G401 (cell line): ENCODE measurements around the gene SEC62. TPM values are rescaled to one million over a fixed set of nuclear protein-coding genes. Genes with fewer than 3 reads are reported as not detected.

Experiments used
- DNase-seq: peaks from one replicate; pipeline ENCODE4 v3.0.0-alpha.2; 2015; ENCODE audit warnings: low spot score
- in situ Hi-C: cut with HindIII; loops from 2 replicates; pipeline ENCODE4 v1.10.0; 2016; ENCODE audit warnings: low sequenced_read_pairs, mixed read lengths
- total RNA-seq: library from RNA; depleted of rRNA; stranded (reverse); fragments of >200 nt; shearing (Covaris generic); gene quantifications from 2 replicates; pipeline ENCODE4 v1.2.3, GENCODE V29; 2014

The SEC62 gene
- total RNA-seq, 1 experiment from 2014 or later = 16.4 TPM

GRCh38 chr3:169965562-169966427 lies 812 bp upstream of the SEC62 start:
- in situ Hi-C loops = no loop called here
- DNase-seq = peak; percentile 78

- in situ Hi-C loops = no loop called here
- DNase-seq = peak; percentile 38
Measured at GRCh38 chr3:169966951-169967915, 626 bp downstream of the SEC62 start.

- in situ Hi-C loops = no loop called here
- DNase-seq = no peak
Measured at GRCh38 chr3:169968224-169968885, 1.7 kb downstream of the SEC62 start.

GRCh38 chr3:169969174-169970095 lies 2.8 kb downstream of the SEC62 start:
- in situ Hi-C loops = no loop called here
- no peak for DNase-seq

- in situ Hi-C loops = no loop called here
Measured at GRCh38 chr3:169970847-169971246, 4.2 kb downstream of the SEC62 start.

GRCh38 chr3:169971522-169971921 lies 4.9 kb downstream of the SEC62 start:
- DNase-seq = no peak
- in situ Hi-C loops = no loop called here

More at GRCh38 chr3:169970847-169971246, 4.2 kb downstream of the SEC62 start:
- DNase-seq = no peak

- in situ Hi-C loops = no loop called here
- no peak for DNase-seq
Measured at GRCh38 chr3:169980055-169980454, 13.4 kb downstream of the SEC62 start.

- in situ Hi-C loops = no loop called here
- DNase-seq = no peak
Measured at GRCh38 chr3:169984292-169984691, 17.7 kb downstream of the SEC62 start.

GRCh38 chr3:169990431-169990830 lies 23.8 kb downstream of the SEC62 start:
- DNase-seq = no peak
- in situ Hi-C loops = no loop called here

- DNase-seq = no peak
- in situ Hi-C loops = no loop called here
Measured at GRCh38 chr3:169992156-169992555, 25.5 kb downstream of the SEC62 start.

GRCh38 chr3:169992781-169993180 lies 26.2 kb downstream of the SEC62 start:
- no peak for DNase-seq
- in situ Hi-C loops = no loop called here

- in situ Hi-C loops = no loop called here
- no peak for DNase-seq
Measured at GRCh38 chr3:169993761-169994160, 27.2 kb downstream of the SEC62 start.

- in situ Hi-C loops = no loop called here
- DNase-seq = no peak
Measured at GRCh38 chr3:169996063-169996462, 29.5 kb downstream of the SEC62 start.

- DNase-seq = no peak
- in situ Hi-C loops = no loop called here
Measured at GRCh38 chr3:169998668-169999131, 32.1 kb downstream of the SEC62 start.

- in situ Hi-C loops = no loop called here
- DNase-seq = no peak
Measured at GRCh38 chr3:169999433-169999832, 32.8 kb downstream of the SEC62 start.

- in situ Hi-C loops = no loop called here
- no peak for DNase-seq
Measured at GRCh38 chr3:170000051-170000450, 33.4 kb downstream of the SEC62 start.

GRCh38 chr3:170002231-170002630 lies 35.6 kb downstream of the SEC62 start:
- DNase-seq = no peak
- in situ Hi-C loops = no loop called here

- in situ Hi-C loops = no loop called here
Measured at GRCh38 chr3:170002879-170003278, 36.3 kb downstream of the SEC62 start.

More at GRCh38 chr3:170002879-170003278, 36.3 kb downstream of the SEC62 start:
- no peak for DNase-seq
